GM18867 (cell line): Measurements from ENCODE around the gene CHTOP.
A peak's percentile ranks its signal among the peaks of the same experiment; 100 is the strongest.
"Not testable (repeated sequence)": the region's sequence is repeated elsewhere in the genome, so short reads cannot be mapped to it uniquely, and the experiment has no call there.

Experiments used
- ATAC-seq: cut with Tn5 transposase; IDR thresholded peaks from one replicate; pipeline ENCODE4 v1.9.1; 2021; ENCODE audit warnings: mild to moderate bottlenecking, moderate library complexity; ENCODE audit not compliant: unreplicated experiment

CHTOP gene

GRCh38 chr1:153659175-153659534 is 25.3 kb downstream of the CHTOP start:
- ATAC-seq: no peak

DNA sequence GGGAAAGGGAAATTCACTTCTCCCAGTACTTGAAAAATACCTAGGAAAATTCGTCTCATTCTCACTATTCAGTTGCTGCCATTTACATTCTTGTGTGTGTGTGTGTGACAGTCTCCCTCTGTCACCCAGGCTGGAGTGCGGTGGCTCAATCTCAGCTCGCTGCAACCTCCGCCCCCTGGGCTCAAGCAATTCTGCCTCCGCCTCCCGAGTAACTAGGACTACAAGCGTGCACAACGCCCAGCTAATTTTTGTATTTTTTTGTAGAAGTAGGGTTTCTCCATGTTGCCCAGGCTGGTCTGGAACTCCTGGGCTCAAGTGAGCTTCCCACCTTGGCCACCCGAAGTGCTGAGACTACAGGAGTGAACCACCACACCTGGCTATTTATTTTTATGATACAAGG is 25.8 kb downstream of the CHTOP start:
- no peak for ATAC-seq

GRCh38 chr1:153661111-153661708 is 27.3 kb downstream of the CHTOP start:
- no peak for ATAC-seq

- no peak for ATAC-seq
Observed at GRCh38 chr1:153662269-153662668, 28.4 kb downstream of the CHTOP start.

DNA sequence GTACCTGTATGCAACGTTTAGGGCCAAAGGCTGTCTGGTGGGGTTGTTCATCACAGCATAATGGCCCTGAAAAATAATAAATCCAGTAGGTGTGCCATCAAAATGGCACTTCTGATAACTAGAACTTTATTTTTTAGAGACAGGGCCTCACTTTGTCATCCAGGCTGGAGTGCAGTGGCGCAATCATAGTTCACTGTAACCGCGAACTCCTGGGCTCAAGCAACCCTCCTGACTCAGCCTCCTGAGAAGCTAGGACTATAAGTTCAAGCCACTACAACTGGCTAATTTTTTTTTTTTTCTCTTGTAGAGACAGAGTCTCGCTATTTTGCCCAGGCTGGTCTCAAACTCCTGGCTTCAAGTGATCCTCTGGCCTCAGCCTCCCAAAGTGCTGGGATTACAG is 29.3 kb downstream of the CHTOP start:
- no peak for ATAC-seq

GRCh38 chr1:153667439-153667838 is 33.6 kb downstream of the CHTOP start:
- ATAC-seq: no peak

DNA sequence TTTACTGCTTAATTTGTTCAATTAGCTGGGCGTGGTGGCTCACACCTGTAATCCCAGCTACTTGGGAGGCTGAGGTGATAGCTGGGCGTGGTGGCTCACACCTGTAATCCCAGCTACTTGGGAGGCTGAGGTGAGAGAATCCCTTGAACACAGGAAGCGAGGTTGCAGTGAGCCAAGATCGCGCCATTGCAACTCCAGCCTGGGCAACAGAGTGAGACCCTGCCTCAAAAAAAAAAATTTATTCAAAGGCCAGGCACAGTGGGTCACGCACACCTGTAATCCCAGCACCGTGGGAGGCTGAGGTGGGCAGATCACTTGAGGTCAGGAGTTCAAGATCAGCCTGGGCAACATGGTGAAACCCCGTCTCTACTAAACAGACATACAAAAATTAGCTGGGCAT is 34.8 kb downstream of the CHTOP start:
- not testable (repeated sequence) for ATAC-seq

DNA sequence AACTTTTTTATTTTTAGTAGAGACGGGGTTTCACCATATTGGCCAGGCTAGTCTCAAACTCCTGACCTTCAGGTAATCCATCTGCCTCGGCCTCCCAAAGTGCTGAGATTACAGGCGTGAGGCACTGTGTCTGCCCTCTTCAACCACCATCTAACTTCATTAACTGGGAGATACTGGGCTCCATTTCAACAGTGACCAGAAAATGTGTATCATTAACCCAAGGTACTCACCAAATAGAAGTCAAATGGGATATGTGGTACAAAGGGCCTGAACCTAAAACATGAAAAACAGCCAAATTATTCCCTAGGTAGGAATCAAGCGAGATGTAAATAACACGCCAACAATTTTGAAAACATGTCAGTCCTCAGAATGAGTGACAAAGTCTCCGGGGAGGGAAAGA is 35.7 kb downstream of the CHTOP start:
- no peak for ATAC-seq

DNA sequence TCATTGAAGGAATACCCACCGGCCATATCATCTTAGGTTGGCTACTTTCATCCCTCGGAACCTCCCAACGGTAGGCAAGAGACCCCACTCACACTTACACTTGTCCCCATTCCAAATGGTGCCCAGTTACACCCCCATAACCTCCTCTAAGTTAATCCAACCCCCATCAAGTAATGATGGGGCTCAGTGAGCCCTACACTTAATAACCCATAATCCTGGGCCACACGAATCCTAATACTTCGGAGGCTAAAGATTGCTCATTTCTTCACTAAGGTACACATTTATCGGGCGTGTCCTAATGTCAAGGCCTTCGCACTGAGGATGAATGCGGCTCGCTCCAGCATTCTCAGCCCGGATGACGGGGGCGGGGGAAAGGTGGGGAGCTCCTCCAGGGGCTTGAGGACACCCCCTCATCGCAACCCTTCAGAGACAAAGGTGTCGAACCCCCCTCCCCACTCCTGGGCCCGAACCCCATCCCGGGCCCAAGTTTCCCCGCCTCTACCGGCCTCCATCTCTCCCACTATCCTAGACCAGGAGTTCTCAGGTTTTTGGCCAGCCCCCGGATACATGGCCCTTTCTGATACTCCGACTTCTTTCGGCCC is 36.5 kb downstream of the CHTOP start:
- ATAC-seq: no peak

GRCh38 chr1:153670859-153671627 is 37.2 kb downstream of the CHTOP start, which contains the start of gene ILF2:
TSS of gene ILF2 (minus strand) at chr1:153670993. CDS start at chr1:153670922, 71 bp downstream.
- ATAC-seq: peak; percentile 93

DNA sequence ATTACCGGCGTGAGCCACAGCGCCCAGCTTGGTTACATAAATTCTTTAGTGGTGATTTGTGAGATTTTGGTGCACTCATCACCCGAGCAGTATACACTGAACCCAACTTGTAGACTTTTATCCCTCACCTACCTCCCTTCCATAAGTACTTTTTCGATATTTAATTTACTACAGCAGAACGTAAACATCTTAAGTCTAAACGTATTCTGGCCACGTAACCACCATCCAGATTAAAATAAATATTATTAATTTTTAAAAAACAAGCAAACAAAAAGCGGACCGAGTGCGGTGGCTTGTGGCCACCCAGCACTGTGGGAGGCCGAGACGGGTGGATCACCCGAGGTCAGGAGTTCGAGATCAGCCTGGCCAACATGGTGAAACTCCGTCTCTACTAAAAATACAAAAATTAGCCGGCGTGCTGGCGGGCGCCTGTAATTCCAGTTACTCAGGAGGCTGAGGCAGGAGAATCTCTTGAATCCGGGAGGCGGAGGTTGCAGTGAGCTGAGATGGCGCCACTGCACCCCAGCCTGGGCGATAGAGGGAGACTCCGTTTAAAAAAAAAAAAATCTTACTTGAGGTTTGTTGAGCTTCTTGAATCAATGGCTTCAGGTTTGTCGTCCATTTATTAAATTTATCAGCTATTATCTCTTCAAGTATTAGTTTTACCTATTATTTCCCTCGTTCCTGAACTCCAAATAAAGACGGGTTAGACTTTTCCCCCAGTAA is 37.9 kb downstream of the CHTOP start:
- peak; percentile 19 for ATAC-seq

- ATAC-seq: no peak
Observed at GRCh38 chr1:153673511-153673910, 39.6 kb downstream of the CHTOP start.

- no peak for ATAC-seq
Observed at GRCh38 chr1:153677718-153678518, 44.1 kb downstream of the CHTOP start.

DNA sequence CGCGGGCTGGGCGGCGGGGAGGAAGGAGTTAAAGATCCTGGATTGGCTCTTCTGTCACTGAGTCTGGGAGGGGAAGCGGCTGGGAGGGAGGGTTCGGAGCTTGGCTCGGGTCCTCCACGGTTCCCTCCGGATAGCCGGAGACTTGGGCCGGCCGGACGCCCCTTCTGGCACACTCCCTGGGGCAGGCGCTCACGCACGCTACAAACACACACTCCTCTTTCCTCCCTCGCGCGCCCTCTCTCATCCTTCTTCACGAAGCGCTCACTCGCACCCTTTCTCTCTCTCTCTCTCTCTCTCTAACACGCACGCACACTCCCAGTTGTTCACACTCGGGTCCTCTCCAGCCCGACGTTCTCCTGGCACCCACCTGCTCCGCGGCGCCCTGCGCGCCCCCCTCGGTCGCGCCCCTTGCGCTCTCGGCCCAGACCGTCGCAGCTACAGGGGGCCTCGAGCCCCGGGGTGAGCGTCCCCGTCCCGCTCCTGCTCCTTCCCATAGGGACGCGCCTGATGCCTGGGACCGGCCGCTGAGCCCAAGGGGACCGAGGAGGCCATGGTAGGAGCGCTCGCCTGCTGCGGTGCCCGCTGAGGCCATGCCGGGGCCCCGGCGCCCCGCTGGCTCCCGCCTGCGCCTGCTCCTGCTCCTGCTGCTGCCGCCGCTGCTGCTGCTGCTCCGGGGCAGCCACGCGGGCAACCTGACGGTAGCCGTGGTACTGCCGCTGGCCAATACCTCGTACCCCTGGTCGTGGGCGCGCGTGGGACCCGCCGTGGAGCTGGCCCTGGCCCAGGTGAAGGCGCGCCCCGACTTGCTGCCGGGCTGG is 44.9 kb downstream of the CHTOP start, which contains the start of gene NPR1:
Gene NPR1 (plus strand): TSS at position 170 of the 818 bp plus-strand sequence. CDS start 421 bp downstream, at position 591.
- no peak for ATAC-seq

- no peak for ATAC-seq
Observed at GRCh38 chr1:153679337-153680119, 45.7 kb downstream of the CHTOP start.

- ATAC-seq: no peak
Observed at GRCh38 chr1:153680120-153680403, 46.2 kb downstream of the CHTOP start.

GRCh38 chr1:153682730-153683129 is 48.9 kb downstream of the CHTOP start:
- ATAC-seq: no peak

GRCh38 chr1:153683854-153684253 is 50.0 kb downstream of the CHTOP start:
- no peak for ATAC-seq

GRCh38 chr1:153684892-153685291 is 51.0 kb downstream of the CHTOP start:
- ATAC-seq: no peak
